Sigmoid colon (tissue), 7 donors: ENCODE data around the gene ZFAND6. TPM values are rescaled to one million over a fixed set of nuclear protein-coding genes. Genes with fewer than 3 reads are reported as not detected.
"Not testable (repeated sequence)": the region's sequence is repeated elsewhere in the genome, so short reads cannot be mapped to it uniquely, and the experiment has no call there.

Experiments
- DNase-seq: peaks from one replicate; pipeline ENCODE4 v3.0.0-alpha.2; 2019
- H3K27ac ChIP-seq, 4 donors: fragments of 200-600 bp; sonication (generic); one replicate each; pipeline ENCODE4 v1.5.1; 2016 to 2019; ENCODE audit warnings: mild to moderate bottlenecking in 1 of 4
- H3K27me3 ChIP-seq, 3 donors: fragments of 200-600 bp; sonication (generic); one replicate each; pipeline ENCODE4 v1.5.1; 2019; ENCODE audit warnings: mild to moderate bottlenecking in 1 of 3
- H3K36me3 ChIP-seq, 4 donors: fragments of 200-600 bp; sonication (generic); one replicate each; pipeline ENCODE4 v1.5.1; 2016 to 2019
- H3K4me1 ChIP-seq, 4 donors: fragments of 200-600 bp; sonication (generic); one replicate each; pipeline ENCODE4 v1.5.1; 2017 to 2019
- H3K4me3 ChIP-seq, 4 donors: fragments of 200-600 bp; sonication (generic); one replicate each; pipeline ENCODE4 v1.5.1; 2017 to 2019; ENCODE audit warnings: mild to moderate bottlenecking in 2 of 4, moderate library complexity in 1 of 4
- H3K9me3 ChIP-seq, 4 donors: fragments of 200-600 bp in 3 of 4; sonication (generic) in 3 of 4; one replicate each; pipeline versions ENCODE4 v1.5.1 to v1.6.1; 2013 to 2019
- CTCF ChIP-seq, 4 experiments: fragments of 450-650 bp in 3 of 4; fragments of 200-600 bp in 1 of 4; IDR thresholded peaks; one replicate each; pipeline ENCODE4 v1.5.1; 2016 to 2019; ENCODE audit warnings: antibody characterized with exemption in 4 of 4, mild to moderate bottlenecking in 3 of 4, moderate library complexity in 2 of 4
- EP300 ChIP-seq, 4 donors: sonication (generic); formaldehyde crosslinking; IDR thresholded peaks; one replicate each; pipeline ENCODE4 v1.6.1; 2017; ENCODE audit warnings: antibody characterized with exemption in 4 of 4
- POLR2A ChIP-seq, 2 donors: fragments of 450-650 bp; IDR thresholded peaks; one replicate each; pipeline ENCODE4 v1.6.1; 2016; ENCODE audit warnings: antibody characterized with exemption in 2 of 2, mild to moderate bottlenecking in 2 of 2, moderate library complexity in 2 of 2
- POLR2AphosphoS5 ChIP-seq, 4 donors: sonication (generic); formaldehyde crosslinking; IDR thresholded peaks; one replicate each; pipeline ENCODE4 v1.6.1; 2017; ENCODE audit warnings: antibody characterized with exemption in 4 of 4
- WGBS, 2 donors: extraction: QIAGEN DNeasy Blood & Tissue Kit; methylation state at CpG; one replicate each; pipeline ENCODE4 v1.1.7; 2013; 5-methylcytosine and 5-hydroxymethylcytosine counted together
- intact Hi-C: fragments of 100-400 bp; cut with DNase I; formaldehyde crosslinking; loops from one replicate; pipeline ENCODE4 v1.15.1; 2023
- polyA plus RNA-seq, 3 donors: library from polyadenylated mRNA; stranded (reverse); fragments of 200-250 nt; gene quantifications; one replicate each; pipeline ENCODE4 v1.2.3, GENCODE V29; 2013
- total RNA-seq, 4 donors: library from RNA; depleted of rRNA; stranded (reverse); fragments of >200 nt; gene quantifications; one replicate each; pipeline ENCODE4 v1.1.0, GENCODE V29; 2016
- donor health status: healthy with polysubstance abuse.
- donor health status: Bipolar disorder and iron deficiency.
- donor health status: healthy.

ZFAND6 gene
- total and polyA plus RNA-seq, 7 donors: 65.8 to 188 (median 138) TPM

GRCh38 chr15:80034629-80035028 is 24.8 kb upstream of the ZFAND6 start:
- intact Hi-C loops: no loop called here
- TF ChIP-seq EP300 (IDR thresholded peaks at IDR 0.05) (no peak), CTCF (IDR thresholded peaks at IDR 0.05) (no peak), POLR2AphosphoS5 (IDR thresholded peaks at IDR 0.05) (no peak), POLR2A (IDR thresholded peaks at IDR 0.05) (no peak)
- H3K9me3 ChIP-seq: no peaks in the 10 kb centered on the region
- no peaks in the 10 kb centered on the region for H3K27me3 ChIP-seq
- peaks cover 0 to 7% (median 0%) of the 10 kb centered on the region in 4 donors for H3K4me1 ChIP-seq
- H3K4me3 ChIP-seq: no peak overlapping the region
- WGBS, 2 donors: 86 to 90% methylated on average over 3 of the region's 3 CpGs
- no peaks in the 10 kb centered on the region for H3K36me3 ChIP-seq
- no peak for DNase-seq
- H3K27ac ChIP-seq: no peak overlapping the region

- intact Hi-C loops: no loop called here
- H3K4me3 ChIP-seq: no peak overlapping the region
- peaks cover 0 to 7% (median 0%) of the 10 kb centered on the region in 4 donors for H3K4me1 ChIP-seq
- 91 to 92% methylated on average over 1 of the region's 1 CpG for WGBS, 2 donors
- no peaks in the 10 kb centered on the region for H3K36me3 ChIP-seq
- TF ChIP-seq POLR2A (IDR thresholded peaks at IDR 0.05): no peak
- no peak for TF ChIP-seq EP300 (IDR thresholded peaks at IDR 0.05)
- TF ChIP-seq CTCF (IDR thresholded peaks at IDR 0.05): no peak
- TF ChIP-seq POLR2AphosphoS5 (IDR thresholded peaks at IDR 0.05): no peak
- no peaks in the 10 kb centered on the region for H3K9me3 ChIP-seq
- DNase-seq: no peak
- H3K27me3 ChIP-seq: no peaks in the 10 kb centered on the region
- no peak overlapping the region for H3K27ac ChIP-seq
These were observed 23.4 kb upstream of the ZFAND6 start for GRCh38 chr15:80036071-80036470.

- no peak overlapping the region for H3K27ac ChIP-seq
- H3K4me1 ChIP-seq: no peaks in the 10 kb centered on the region
- H3K27me3 ChIP-seq: no peaks in the 10 kb centered on the region
- DNase-seq: no peak
- H3K4me3 ChIP-seq: no peak overlapping the region
- no peaks in the 10 kb centered on the region for H3K9me3 ChIP-seq
- TF ChIP-seq EP300 (IDR thresholded peaks at IDR 0.05) (no peak), POLR2AphosphoS5 (IDR thresholded peaks at IDR 0.05) (no peak), CTCF (IDR thresholded peaks at IDR 0.05) (no peak), POLR2A (IDR thresholded peaks at IDR 0.05) (no peak)
- intact Hi-C loops: no loop called here
- WGBS, 2 donors: 85 to 87% methylated on average over 3 of the region's 3 CpGs
- no peaks in the 10 kb centered on the region for H3K36me3 ChIP-seq
These were observed 17.8 kb upstream of the ZFAND6 start for GRCh38 chr15:80041494-80042253.

GRCh38 chr15:80042568-80042967 is 16.9 kb upstream of the ZFAND6 start:
- intact Hi-C loops: no loop called here
- no peak for TF ChIP-seq EP300 (IDR thresholded peaks at IDR 0.05)
- no peak for TF ChIP-seq CTCF (IDR thresholded peaks at IDR 0.05)

GRCh38 chr15:80045219-80045618 is 14.3 kb upstream of the ZFAND6 start:
- DNase-seq: not testable (repeated sequence)

More at GRCh38 chr15:80042568-80042967, 16.9 kb upstream of the ZFAND6 start:
- no peak overlapping the region for H3K4me3 ChIP-seq
- 89 to 90% methylated on average over 1 of the region's 1 CpG for WGBS, 2 donors
- H3K27me3 ChIP-seq: no peaks in the 10 kb centered on the region
- no peak overlapping the region for H3K27ac ChIP-seq
- H3K9me3 ChIP-seq: no peaks in the 10 kb centered on the region
- no peaks in the 10 kb centered on the region for H3K4me1 ChIP-seq
- no peaks in the 10 kb centered on the region for H3K36me3 ChIP-seq
- DNase-seq: no peak

More at GRCh38 chr15:80045219-80045618, 14.3 kb upstream of the ZFAND6 start:
- H3K36me3 ChIP-seq, H3K4me1 ChIP-seq, H3K4me3 ChIP-seq, H3K9me3 ChIP-seq, H3K27ac ChIP-seq, H3K27me3 ChIP-seq, intact Hi-C loops: not testable (repeated sequence)
- 96 to 97% methylated on average over 10 of the region's 10 CpGs for WGBS, 2 donors
